Fibroblast of peridontal ligament (primary cell): ENCODE results near the gene TNFRSF17.
A peak's percentile ranks its signal among the peaks of the same experiment; 100 is the strongest.
"Not testable (repeated sequence)": the region's sequence is repeated elsewhere in the genome, so short reads cannot be mapped to it uniquely, and the experiment has no call there.

Experiments used
- DNase-seq: peaks from one replicate; pipeline ENCODE4 v3.0.0-alpha.2; 2010; ENCODE audit errors: extremely low read depth

The TNFRSF17 gene

DNA sequence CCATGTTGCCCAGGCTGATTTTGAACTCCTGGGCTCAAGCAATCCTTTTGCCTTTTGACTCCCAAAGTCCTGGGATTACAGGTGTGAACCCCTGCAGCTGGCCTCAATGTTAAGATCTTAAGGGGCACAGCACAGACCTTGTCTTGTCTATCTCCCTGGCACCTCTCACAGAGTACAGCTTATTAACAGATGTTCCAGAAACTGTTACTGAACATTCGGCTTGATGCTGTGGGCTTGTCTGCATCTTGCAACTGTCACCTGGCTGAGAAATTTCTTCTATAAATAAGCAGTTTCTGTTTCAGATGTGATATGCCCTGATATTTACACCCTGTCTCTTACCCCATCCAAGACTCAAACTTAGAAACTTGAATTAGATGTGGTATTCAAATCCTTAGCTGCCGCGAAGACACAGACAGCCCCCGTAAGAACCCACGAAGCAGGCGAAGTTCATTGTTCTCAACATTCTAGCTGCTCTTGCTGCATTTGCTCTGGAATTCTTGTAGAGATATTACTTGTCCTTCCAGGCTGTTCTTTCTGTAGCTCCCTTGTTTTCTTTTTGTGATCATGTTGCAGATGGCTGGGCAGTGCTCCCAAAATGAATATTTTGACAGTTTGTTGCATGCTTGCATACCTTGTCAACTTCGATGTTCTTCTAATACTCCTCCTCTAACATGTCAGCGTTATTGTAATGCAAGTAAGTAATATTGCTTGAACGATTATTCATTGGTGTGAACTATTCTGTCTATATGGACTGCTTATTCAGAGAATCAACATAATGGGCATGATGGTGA, at the start of gene TNFRSF17:
Gene TNFRSF17 (plus strand): TSS at position 450 of the 791 bp plus-strand sequence. CDS start 115 bp downstream, at position 565.
- peak; percentile 49 for DNase-seq

DNA sequence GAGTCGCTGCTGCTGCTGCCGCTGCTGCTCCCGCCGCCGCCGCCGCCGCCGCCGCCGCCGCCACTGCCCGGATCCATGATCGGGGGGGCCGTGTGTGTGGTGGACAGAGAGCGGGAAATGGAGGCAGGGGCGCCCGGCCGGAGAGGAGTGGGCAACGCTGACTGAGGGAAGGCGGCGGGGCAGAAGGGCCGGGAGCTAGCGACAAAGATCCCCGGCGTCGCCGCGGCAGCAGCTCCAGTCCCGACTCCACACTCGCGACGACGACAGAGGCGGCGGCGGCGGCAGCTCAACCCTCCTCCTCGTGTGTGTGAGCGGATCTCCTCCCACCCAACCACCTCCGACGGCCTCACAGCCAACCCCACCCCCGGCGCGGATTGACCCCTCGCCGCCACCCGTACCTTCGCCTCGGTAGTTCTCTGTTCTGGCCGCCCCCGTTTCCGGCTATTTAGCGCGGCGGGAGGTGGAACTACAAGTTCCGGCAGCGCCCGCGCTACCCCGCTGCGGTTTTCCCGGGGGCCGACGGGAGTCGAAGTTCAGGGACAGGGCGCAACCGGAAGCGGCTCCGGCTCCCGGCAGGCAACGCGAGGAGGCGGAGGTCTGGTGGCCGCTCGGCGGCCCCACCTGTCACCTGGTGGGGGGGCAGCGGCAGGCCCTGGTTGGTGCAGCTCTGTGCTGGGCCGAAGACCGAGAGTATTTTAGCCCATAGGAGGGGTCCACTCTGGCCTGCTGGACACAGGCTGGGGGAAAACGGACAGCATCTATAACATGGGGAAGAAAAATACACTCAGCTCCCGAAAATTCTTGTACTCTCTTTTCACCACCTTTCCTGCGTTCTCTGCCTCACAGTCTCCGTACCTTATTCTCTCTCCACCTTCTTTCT, 49.1 kb upstream of the TNFRSF17 start, which contains the start of gene GSPT1:
Gene GSPT1 (minus strand): TSS at position 313 of the 880 bp plus-strand sequence. CDS start 236 bp downstream, at position 77.
- DNase-seq = peak; percentile 95

DNA sequence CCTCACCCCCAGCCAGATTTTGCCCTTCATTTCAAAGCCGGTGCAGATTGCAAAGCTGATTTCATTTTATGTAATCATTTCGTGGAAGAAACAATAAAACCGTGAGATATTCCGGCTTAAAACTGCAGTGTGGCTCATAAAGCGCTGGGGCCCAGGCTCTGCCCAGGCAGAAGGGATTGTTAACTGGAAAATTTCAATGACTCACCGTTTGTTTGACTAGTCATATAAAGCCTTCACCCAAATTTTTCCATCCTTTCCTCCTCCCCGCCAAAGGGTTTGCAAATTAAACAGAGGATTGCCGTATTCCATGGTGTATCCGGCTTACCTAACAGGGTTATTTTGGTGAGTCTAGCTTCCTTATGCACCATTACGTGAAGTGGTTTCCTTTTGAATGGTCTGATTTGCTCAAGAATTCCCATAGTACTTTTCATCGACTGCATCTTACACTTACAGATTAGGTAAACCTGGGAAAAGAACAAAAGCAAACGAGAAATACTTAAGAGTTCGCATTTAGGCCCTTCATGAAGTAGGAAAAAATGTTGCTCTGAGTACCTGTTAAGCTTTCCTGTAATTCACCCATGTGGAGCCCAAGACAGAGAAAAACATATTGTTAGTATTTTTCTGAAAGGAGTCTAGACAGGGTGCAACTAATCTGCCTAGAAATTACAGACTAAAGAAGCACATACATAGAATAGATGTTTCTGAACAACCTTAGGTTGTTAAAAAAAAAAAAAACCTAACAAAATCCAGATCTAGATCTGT, 48.3 kb upstream of the TNFRSF17 start:
- DNase-seq = peak; percentile 61

DNA sequence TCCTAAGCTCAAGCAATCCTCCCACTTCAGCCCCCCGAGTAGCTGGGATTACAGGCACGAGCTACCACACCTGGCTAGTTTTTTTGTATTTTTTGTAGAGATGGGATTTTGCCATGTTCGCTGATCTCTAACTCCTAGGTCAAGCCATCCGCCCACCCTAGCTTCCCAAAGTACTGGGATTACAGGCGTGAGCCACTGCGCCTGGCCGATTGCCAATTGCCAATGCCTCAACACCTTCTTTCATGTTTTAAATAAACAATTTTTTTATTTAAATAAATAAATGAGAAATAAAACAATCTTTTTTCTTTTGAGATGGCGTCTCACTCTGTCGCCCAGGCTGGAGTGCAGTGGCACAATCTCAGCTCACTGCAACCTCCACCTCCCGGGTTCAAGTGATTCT, 41.0 kb upstream of the TNFRSF17 start:
- not testable (repeated sequence) for DNase-seq

DNA sequence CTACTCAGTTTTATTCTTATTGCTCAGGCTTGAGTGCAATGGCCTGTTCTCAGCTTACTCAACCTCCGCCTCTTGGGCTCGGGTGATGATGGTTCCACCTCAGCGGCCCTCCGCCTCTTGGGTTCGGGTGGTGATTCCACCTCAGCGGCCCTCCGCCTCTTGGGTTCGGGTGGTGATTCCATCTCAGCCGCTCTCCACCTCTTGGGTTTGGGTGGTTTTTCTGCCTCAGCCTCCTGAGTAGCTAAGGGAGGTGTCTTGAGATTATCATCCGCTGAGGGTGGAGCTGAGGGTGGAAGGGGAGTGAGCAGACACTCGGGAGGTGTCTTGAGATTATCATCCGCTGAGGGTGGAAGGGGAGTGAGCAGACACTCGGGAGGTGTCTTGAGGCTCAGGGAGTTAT, 37.7 kb upstream of the TNFRSF17 start:
- not testable (repeated sequence) for DNase-seq

DNA sequence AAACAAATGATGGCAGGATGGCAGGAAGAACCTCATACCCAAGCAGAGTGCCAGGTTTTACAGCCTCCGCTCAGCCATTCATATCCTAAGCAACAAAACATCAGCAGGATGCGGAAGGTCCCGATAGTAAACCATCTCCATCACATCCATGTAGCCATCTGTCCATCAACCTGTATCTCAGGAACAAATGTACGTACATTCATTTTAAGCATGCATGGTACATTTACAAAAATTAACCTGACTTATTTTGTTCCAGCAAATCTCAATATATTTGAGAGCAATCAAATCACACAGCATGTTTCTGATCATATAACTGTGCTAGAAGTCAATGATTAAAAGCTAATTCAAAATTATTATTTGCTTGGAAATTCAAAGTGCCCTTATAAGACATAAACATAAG, 23.1 kb upstream of the TNFRSF17 start, which contains the start of gene NPIPB2:
Gene NPIPB2 (minus strand): TSS at position 101 of the 400 bp plus-strand sequence. CDS start 0 bp downstream, at position 101.
- not testable (repeated sequence) for DNase-seq

DNA sequence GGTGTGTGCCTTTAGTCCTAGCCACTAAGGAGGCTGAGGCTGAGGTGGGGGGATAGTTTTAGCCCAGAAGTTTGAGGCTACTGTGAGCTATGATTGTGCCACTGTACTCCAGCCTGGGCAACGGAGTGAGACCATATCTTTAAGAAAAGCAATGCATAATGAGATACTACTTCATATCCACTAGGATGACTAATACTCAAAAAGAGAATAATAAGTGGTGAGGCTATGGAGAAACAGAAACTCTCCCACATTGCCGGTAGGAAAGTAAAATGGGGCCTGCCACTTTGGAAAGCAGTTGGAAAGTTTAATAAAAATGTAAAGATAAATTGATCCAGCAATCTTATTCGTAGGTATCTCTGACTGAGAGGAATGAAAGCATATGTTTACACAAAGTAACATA, 18.6 kb upstream of the TNFRSF17 start:
- DNase-seq = no peak

DNA sequence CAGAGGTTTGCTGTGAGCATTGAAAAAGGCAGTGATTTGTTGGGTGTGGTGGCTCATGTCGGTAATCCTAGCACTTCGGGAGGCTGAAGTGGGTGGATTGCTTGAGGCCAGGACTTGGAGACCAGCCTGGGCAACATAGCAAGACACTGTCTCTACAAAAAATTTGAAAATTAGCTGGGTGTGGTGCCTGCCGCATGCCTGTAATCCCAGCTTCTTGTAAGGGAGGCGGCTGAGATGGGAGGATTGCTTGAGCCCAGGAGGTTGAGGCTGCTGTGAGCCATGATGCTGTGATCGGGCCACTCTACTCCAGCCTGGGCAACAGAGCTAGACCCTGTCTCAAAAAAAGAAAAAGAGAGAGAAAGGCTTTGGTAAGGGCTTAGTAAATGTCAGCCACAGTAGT, 16.2 kb upstream of the TNFRSF17 start:
- DNase-seq = no peak

DNA sequence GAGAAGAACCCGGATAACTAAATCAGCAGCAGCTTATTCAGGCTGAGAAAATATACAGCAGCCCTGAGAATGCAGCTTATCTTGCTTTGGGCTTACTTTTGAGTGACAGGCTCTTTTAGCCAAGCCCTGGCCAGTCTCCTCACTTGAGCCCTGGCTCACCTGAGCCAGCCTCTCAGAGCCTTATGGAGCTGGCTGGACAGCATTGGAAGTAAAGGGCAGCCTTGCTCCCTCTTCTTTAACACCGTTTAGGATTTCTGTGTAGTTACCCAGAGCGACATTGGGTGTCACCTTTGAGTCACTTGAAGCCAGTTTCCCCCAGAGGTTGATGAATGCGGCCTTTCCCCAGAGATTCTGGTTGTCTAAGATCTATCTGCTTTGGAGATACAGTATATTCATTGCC, 15.5 kb upstream of the TNFRSF17 start:
- peak; percentile 59 for DNase-seq

DNA sequence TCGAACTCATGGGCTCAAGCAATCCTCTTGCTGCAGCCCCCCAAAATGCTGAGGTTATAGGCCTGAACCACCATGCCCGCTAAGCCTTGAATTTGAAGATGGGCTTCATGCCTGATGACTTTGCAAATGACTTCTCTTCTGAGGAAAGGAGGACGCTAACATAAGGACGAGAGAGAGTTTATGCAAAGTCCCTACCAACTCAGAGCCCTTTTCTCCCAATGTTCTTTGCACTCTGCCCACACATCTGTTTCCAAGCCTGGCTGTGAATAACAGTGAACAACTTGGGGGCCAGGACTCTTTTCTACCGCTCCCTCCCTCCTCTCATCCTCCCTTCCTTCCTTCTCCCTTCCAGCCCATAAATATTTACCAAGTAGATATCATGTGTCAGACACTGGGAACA, 14.6 kb upstream of the TNFRSF17 start:
- DNase-seq = no peak

DNA sequence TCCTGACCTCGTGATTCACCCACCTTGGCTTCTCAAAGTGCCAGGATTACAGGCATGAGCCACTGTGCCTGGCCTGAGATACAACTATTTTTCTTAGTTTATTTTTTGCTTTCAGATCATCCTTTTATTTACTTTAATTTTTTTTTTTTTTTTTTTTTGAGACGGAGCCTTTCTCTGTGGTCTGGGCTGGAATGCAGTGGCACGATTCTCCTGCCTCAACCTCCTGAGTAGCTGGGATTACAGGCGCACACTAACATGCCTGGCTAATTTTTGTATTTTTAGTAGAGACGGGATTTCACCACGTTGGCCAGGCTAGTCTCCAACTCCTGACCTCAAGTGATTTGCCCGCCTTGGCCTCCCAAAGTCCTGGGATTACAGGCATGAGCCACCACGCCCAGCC, 11.4 kb upstream of the TNFRSF17 start:
- DNase-seq = not testable (repeated sequence)

DNA sequence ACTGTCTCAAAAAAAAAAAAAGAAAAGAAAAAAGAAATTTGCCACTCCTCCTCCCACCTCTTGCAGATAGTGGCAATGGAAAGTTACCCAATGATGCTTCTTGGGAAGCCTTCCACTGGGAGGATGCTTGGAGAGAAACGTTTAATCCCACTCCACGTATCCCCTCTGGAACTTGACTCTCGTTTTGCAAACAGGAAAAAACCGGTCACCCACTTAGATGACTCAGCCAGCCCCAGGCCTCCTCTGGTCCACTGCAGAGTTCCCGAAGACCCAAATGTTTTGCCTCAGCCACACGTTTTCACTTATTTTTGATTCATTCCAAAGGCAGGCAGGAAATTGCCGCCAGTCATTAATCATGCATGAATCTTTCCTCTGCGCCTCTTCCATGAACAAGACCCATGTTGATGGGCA, 9.3 kb upstream of the TNFRSF17 start:
- DNase-seq = peak; percentile 94

DNA sequence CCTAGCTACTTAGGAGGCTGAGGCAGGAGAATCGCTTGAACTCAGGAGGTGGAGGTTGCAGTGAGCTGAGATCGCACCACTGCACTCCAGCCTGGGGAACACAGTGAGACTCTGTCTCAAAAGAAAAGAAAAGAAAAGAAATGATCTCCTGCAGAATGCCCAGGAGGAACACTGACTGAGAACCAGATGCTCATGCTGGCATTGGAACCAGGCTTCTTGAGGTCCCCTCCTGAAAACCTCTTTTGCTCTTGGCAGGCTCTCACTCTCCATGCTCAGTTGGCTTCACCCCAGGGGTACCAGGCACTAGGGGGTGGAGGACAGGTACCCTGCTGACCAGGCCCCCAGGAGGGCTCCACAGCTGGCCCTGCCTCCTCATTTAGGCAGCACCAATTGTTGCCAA, 8.5 kb upstream of the TNFRSF17 start:
- DNase-seq = no peak

DNA sequence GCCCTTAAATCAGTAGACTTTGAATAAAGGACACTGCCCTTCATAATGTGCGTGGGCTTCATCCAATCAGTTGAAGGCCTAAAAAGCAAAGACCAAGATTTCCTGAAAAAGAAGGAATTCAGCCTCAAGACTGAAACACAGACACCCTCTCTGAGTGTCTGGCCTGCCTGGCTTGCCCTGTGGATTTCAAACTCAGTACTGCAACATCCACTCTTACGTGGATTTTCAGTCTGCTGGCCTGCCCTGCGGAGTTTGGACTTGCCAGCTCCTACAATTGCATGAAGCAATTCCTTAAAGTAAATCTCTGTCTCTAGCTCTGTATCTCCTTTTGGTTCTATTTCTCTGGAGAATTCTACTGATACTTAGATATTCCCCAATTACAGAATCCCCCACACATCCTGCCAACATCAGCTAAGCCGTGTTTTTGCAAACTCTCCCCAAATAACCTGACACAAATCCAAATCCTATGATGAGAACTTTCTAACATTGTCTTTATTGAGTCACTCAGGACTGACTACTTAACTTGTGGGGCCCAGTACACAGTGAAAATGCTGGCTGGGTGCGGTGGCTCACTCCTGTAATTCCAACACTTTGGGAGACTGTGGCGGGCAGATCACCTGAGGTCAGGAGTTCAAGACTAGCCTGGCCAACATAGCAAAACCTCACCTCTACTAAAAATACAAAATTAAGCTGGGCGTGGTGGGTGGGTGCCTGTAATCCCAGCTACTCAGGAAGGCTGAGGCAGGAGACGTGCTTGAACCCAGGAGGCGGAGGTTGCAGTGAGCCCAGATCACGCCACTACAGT, 7.2 kb upstream of the TNFRSF17 start:
- peak; percentile 66 for DNase-seq

DNA sequence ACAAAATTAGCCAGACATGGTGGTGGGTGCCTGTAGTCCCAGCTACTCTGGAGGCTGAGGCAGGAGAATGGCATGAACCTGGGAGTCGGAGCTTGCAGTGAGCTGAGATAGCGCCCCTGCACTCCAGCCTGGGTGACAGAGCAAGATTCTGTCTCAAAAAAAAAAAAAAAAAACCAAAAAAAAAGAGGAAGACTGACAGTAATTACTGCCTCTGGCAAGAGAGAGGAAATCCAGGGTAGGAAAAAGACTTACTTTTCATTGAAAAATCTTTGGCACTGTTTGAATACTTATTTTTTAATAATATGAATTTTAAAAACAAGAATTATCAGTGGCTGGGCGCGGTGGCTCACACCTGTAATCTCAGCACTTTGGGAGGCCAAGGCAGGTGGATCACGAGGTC, 2.6 kb upstream of the TNFRSF17 start:
- not testable (repeated sequence) for DNase-seq

DNA sequence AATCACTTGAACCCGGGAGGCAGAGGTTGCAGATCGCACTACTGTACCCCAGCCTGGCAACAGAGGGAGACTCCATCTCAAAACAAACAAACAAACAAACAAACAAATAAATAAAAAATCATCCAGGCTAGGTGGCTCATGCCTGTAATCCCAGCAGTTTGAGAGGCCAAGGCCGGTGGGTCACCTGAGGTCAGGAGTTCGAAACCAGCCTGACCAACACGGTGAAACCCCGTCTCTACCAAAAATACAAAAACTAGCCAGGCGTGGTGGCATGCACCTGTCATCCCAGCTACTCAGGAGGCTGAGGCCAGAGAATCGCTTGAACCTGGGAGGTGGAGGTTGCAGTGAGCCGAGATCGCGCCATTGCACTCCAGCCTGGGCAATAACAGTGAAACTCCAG, 2.0 kb upstream of the TNFRSF17 start:
- not testable (repeated sequence) for DNase-seq

DNA sequence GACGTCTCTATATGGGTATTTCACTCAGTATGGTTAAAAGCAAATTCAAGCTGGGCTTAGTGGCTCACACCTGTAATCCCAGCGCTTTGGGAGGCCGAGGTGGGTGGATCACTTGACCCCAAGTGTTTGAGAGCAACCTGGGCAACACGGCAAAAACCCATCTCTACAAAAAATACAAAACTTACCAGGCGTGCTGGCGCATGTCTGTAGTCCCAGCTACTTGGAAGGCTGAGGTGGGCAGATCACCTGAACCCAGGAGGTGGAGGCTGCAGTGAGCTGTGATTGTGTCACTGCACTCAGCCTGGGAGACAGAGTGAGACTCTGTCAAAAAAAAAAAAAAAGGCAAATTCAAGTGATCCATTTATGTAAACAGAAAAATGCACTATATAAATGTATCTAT, 1.3 kb upstream of the TNFRSF17 start:
- DNase-seq = no peak

DNA sequence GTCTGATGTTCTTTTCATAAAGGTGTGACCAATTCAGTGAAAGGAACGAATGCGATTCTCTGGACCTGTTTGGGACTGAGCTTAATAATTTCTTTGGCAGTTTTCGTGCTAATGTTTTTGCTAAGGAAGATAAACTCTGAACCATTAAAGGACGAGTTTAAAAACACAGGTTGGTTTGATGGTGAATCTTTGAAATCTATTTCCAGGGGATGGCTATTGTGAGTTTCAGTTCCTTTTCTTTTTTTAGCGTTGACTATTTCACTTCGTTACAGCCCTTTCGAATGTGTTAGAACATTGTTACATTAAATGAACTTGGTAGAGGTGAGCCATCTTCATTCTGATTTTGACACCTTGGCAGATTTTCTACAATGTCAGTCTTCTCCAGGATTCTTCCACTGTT, 1.2 kb downstream of the TNFRSF17 start:
- no peak for DNase-seq

DNA sequence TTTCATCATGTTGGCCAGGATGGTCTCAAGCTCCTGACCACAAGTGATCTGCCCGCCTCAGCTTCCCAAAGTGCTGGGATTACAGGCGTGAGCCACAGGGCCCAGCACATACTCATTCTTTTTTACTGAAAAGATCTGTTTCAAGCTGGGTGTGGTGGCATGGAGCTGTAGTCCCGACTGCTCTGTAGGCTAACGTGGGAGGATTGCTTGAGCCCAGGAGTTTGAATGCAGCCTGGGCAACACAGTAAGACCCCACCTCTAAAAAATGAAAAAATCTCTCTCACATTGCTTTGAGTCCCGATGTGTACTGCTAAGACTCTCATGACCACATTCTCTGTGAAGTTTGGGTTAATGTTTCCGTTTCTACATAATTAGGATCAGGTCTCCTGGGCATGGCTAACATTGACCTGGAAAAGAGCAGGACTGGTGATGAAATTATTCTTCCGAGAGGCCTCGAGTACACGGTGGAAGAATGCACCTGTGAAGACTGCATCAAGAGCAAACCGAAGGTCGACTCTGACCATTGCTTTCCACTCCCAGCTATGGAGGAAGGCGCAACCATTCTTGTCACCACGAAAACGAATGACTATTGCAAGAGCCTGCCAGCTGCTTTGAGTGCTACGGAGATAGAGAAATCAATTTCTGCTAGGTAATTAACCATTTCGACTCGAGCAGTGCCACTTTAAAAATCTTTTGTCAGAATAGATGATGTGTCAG, 2.3 kb downstream of the TNFRSF17 start:
- DNase-seq = no peak

DNA sequence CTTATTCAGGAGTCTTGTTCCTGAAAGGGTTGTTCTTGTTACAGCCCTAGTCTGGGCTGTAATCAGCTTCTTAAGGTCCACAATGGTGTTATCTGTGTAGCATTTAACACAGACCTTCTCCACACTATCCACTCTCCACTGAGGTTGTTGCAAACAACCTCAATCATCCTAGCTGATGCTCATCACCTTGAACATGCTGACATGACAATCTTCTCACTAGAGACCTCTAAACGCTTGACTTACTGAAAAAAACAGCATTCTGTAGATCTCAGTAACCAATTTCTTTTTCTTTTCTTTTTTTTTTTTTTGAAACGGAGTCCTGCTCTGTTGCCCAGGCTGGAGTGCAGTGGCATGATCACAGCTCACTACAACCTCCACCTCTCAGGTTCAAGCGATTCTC, 3.6 kb downstream of the TNFRSF17 start:
- DNase-seq = no peak
